CD14-positive monocyte (primary cell): ENCODE measurements around the gene POLR3GL. TPM values are rescaled to one million over a fixed set of nuclear protein-coding genes. Genes with fewer than 3 reads are reported as not detected.

ENCODE experiments used
- DNase-seq, 3 donors: peaks; one replicate each; pipeline ENCODE4 v3.0.0-alpha.2; 2011 to 2022
- H2AFZ ChIP-seq: 2 replicates; pipeline ENCODE4 v1.6.0; 2012; ENCODE audit warnings: mild to moderate bottlenecking, low read depth, low read length, inconsistent platforms; ENCODE audit not compliant: insufficient read depth, poor library complexity, severe bottlenecking
- H3K27ac ChIP-seq, 2 donors: 1 replicate in 1 of 2; 2 replicates in 1 of 2; pipeline ENCODE4 v1.5.1; 2012 to 2013; ENCODE audit warnings: low read length in 2 of 2, control low read depth in 1 of 2, inconsistent platforms in 1 of 2, low read depth in 1 of 2, mild to moderate bottlenecking in 1 of 2
- H3K27me3 ChIP-seq, 2 donors: one replicate each; pipeline versions ENCODE4 v1.6.0 to v1.6.1; 2011 to 2013; ENCODE audit warnings: low read length in 2 of 2; ENCODE audit not compliant: control insufficient read depth in 2 of 2, insufficient read depth in 2 of 2
- H3K36me3 ChIP-seq, 2 donors: replicated peaks in 1 of 2; 1 replicate in 1 of 2; 2 replicates in 1 of 2; pipeline versions ENCODE4 v1.5.1 to v1.6.1; 2012 to 2013; ENCODE audit warnings: low read length in 2 of 2, control low read depth in 1 of 2, inconsistent platforms in 1 of 2, mild to moderate bottlenecking in 1 of 2; ENCODE audit not compliant: insufficient read depth in 2 of 2, control insufficient read depth in 1 of 2
- H3K4me1 ChIP-seq, 2 donors: 1 replicate in 1 of 2; 2 replicates in 1 of 2; pipeline versions ENCODE4 v1.5.1 to v1.6.1; 2012 to 2013; ENCODE audit warnings: low read length in 2 of 2, control low read depth in 1 of 2, inconsistent platforms in 1 of 2, mild to moderate bottlenecking in 1 of 2, moderate library complexity in 1 of 2; ENCODE audit not compliant: insufficient read depth in 2 of 2, control insufficient read depth in 1 of 2
- H3K4me2 ChIP-seq: replicated peaks from 2 replicates; pipeline ENCODE3; 2012; ENCODE audit warnings: low read length, moderate library complexity, mild to moderate bottlenecking; ENCODE audit not compliant: poor library complexity, severe bottlenecking; ENCODE audit errors: extremely low read depth
- H3K4me3 ChIP-seq, 3 experiments: fragments of 200-600 bp in 1 of 3; sonication (generic) in 1 of 3; replicated peaks in 1 of 3; 1 replicate in 2 of 3; 2 replicates in 1 of 3; pipeline ENCODE4 v1.5.1; 2011 to 2013; ENCODE audit warnings: low read length in 3 of 3, mild to moderate bottlenecking in 3 of 3, control low read depth in 2 of 3, low read depth in 2 of 3, inconsistent platforms in 1 of 3, moderate library complexity in 1 of 3
- H3K79me2 ChIP-seq: 2 replicates; pipeline ENCODE4 v1.6.0; 2012; ENCODE audit warnings: mild to moderate bottlenecking, control low read depth, inconsistent platforms, low read length, moderate library complexity; ENCODE audit not compliant: insufficient read depth
- H3K9ac ChIP-seq: 2 replicates; pipeline ENCODE4 v1.6.0; 2017; ENCODE audit warnings: low read length, mild to moderate bottlenecking; ENCODE audit not compliant: insufficient read depth, poor library complexity, severe bottlenecking
- H3K9me3 ChIP-seq, 2 donors: replicated peaks in 1 of 2; 1 replicate in 1 of 2; 2 replicates in 1 of 2; pipeline versions ENCODE4 v1.5.1 to v1.6.1; 2012 to 2013; ENCODE audit warnings: low read length in 2 of 2, control low read depth in 1 of 2; ENCODE audit not compliant: control insufficient read depth in 1 of 2, insufficient read depth in 1 of 2
- H4K20me1 ChIP-seq: 2 replicates; pipeline ENCODE4 v1.6.0; 2012; ENCODE audit warnings: mild to moderate bottlenecking, low read length, control low read depth, moderate library complexity; ENCODE audit not compliant: insufficient read depth
- H3K27ac Mint-ChIP-seq, 7 donors: one replicate each; pipeline ENCODE4 v1.8.0; 2020; ENCODE audit warnings: mild to moderate bottlenecking in 7 of 7, mixed read lengths in 7 of 7, moderate library complexity in 6 of 7, inconsistent platforms in 2 of 7
- H3K27me3 Mint-ChIP-seq, 3 donors: one replicate each; pipeline ENCODE4 v1.8.0; 2021 to 2022; ENCODE audit warnings: low read depth in 3 of 3, mild to moderate bottlenecking in 3 of 3, mixed read lengths in 3 of 3, moderate library complexity in 3 of 3, inconsistent platforms in 1 of 3
- H3K36me3 Mint-ChIP-seq, 2 donors: one replicate each; pipeline ENCODE4 v1.8.0; 2020; ENCODE audit warnings: mixed read lengths in 2 of 2, inconsistent platforms in 1 of 2, mild to moderate bottlenecking in 1 of 2
- H3K4me1 Mint-ChIP-seq: one replicate; pipeline ENCODE4 v1.8.0; 2020; ENCODE audit warnings: mild to moderate bottlenecking, mixed read lengths
- H3K4me3 Mint-ChIP-seq, 2 donors: one replicate each; pipeline ENCODE4 v1.8.0; 2020; ENCODE audit warnings: mild to moderate bottlenecking in 2 of 2, mixed read lengths in 2 of 2, moderate library complexity in 1 of 2
- H3K9me3 Mint-ChIP-seq, 7 donors: one replicate each; pipeline ENCODE4 v1.8.0; 2020 to 2022; ENCODE audit warnings: mixed read lengths in 7 of 7, mild to moderate bottlenecking in 6 of 7, moderate library complexity in 6 of 7, inconsistent platforms in 2 of 7
- CTCF ChIP-seq: fragments of 200-600 bp; IDR thresholded peaks from one replicate; pipeline ENCODE4 v1.8.0; 2022; ENCODE audit warnings: antibody characterized with exemption, mild to moderate bottlenecking
- WGBS: methylation state at CpG from one replicate; pipeline ENCODE4 v1.1.5; 2013; ENCODE audit warnings: missing lambda C conversion rate; ENCODE audit not compliant: insufficient coverage; 5-methylcytosine and 5-hydroxymethylcytosine counted together
- intact Hi-C, 2 donors: fragments of 100-400 bp; cut with micrococcal nuclease; formaldehyde crosslinking; loops; one replicate each; pipeline versions ENCODE4 v1.15.0 to v1.15.1; 2023
- polyA plus RNA-seq, 3 donors: library from polyadenylated mRNA; depleted of rRNA in 1 of 3; unstranded in 2 of 3; stranded (reverse) in 1 of 3; fragments of 300-500 nt in 2 of 3; fragments of >200 nt in 1 of 3; fragmentation: Illumina TruSeq in 2 of 3; gene quantifications; 1 replicate in 2 of 3; 2 replicates in 1 of 3; pipeline ENCODE4 v1.2.3, GENCODE V29; 2012 to 2021

Gene POLR3GL
- polyA plus RNA-seq, 3 donors = 11.6 to 39.0 (median 36.2) TPM

- H3K79me2 ChIP-seq = peaks cover 41% of the 10 kb centered on the region
- no peaks in the 10 kb centered on the region for H4K20me1 ChIP-seq
- no peaks in the 10 kb centered on the region for H3K9me3 ChIP-seq
- Mint-ChIP-seq H3K36me3 (peaks cover 16% of the 10 kb centered on the region in 2 donors), H3K27me3 (peaks cover 0 to 1% (median 0%) of the 10 kb centered on the region in 3 donors), H3K4me1 (peaks cover 35% of the 10 kb centered on the region), H3K9me3 (peaks cover 0 to 2% (median 0%) of the 10 kb centered on the region in 7 donors), H3K27ac (no peak overlapping the region), H3K4me3 (no peak overlapping the region)
- no peak overlapping the region for H3K9ac ChIP-seq
- peaks cover 0 to 15% of the 10 kb centered on the region in 2 donors for H3K36me3 ChIP-seq
- intact Hi-C loops = no loop called here
- no peak overlapping the region for H3K4me2 ChIP-seq
- no peak overlapping the region for H2AFZ ChIP-seq
- DNase-seq = no peak
- peaks cover 14 to 23% of the 10 kb centered on the region in 2 donors for H3K4me1 ChIP-seq
- H3K27me3 ChIP-seq = no peaks in the 10 kb centered on the region
- H3K4me3 ChIP-seq = no peak overlapping the region
- 100% methylated on average over 2 of the region's 3 CpGs for WGBS
- no peak overlapping the region for H3K27ac ChIP-seq
- TF ChIP-seq CTCF = no peak
These were observed 11.6 kb upstream of the POLR3GL start for GRCh38 chr1:145952903-145953302.

GRCh38 chr1:145953861-145954260 lies 10.6 kb upstream of the POLR3GL start:
- Histone ChIP-seq H2AFZ (no peak overlapping the region), H3K4me2 (no peak overlapping the region), H3K4me3 (no peak overlapping the region), H3K4me1 (peaks cover 22 to 31% of the 10 kb centered on the region in 2 donors), H3K9ac (no peak overlapping the region), H4K20me1 (no peaks in the 10 kb centered on the region), H3K27ac (no peak overlapping the region), H3K36me3 (peaks cover 0 to 5% of the 10 kb centered on the region in 2 donors), H3K27me3 (no peaks in the 10 kb centered on the region), H3K9me3 (no peaks in the 10 kb centered on the region), H3K79me2 (peaks cover 41% of the 10 kb centered on the region)
- H3K4me1 Mint-ChIP-seq = peaks cover 45% of the 10 kb centered on the region
- 88% methylated on average over 3 of the region's 6 CpGs for WGBS
- no peak overlapping the region for H3K4me3 Mint-ChIP-seq
- intact Hi-C loops = no loop called here
- no peak for TF ChIP-seq CTCF
- peaks cover 16% of the 10 kb centered on the region in 2 donors for H3K36me3 Mint-ChIP-seq
- peaks cover 0 to 2% (median 0%) of the 10 kb centered on the region in 3 donors for H3K27me3 Mint-ChIP-seq
- H3K27ac Mint-ChIP-seq = no peak overlapping the region
- H3K9me3 Mint-ChIP-seq = peaks cover 0 to 2% (median 0%) of the 10 kb centered on the region in 7 donors
- DNase-seq = no peak
